Esophagus muscularis mucosa (tissue), 4 donors: ENCODE data around the gene PCDHB6.
A peak's percentile ranks its signal among the peaks of the same experiment; 100 is the strongest.

Experiments
- CTCF ChIP-seq, 3 experiments: fragments of 200-600 bp in 2 of 3; fragments of 450-650 bp in 1 of 3; sonication (generic) in 2 of 3; IDR thresholded peaks; one replicate each; pipeline ENCODE4 v1.5.1; 2017 to 2019; ENCODE audit warnings: antibody characterized with exemption in 3 of 3, mild to moderate bottlenecking in 2 of 3, moderate library complexity in 1 of 3
- EP300 ChIP-seq: sonication (generic); formaldehyde crosslinking; IDR thresholded peaks from one replicate; pipeline ENCODE4 v1.6.1; 2017; ENCODE audit warnings: antibody characterized with exemption
- POLR2A ChIP-seq: fragments of 450-650 bp; IDR thresholded peaks from one replicate; pipeline ENCODE4 v1.6.1; 2017; ENCODE audit warnings: antibody characterized with exemption, moderate library complexity, mild to moderate bottlenecking, low read depth
- POLR2AphosphoS5 ChIP-seq, 2 donors: sonication (generic); formaldehyde crosslinking; IDR thresholded peaks; one replicate each; pipeline ENCODE4 v1.6.1; 2017; ENCODE audit warnings: antibody characterized with exemption in 2 of 2

DNA sequence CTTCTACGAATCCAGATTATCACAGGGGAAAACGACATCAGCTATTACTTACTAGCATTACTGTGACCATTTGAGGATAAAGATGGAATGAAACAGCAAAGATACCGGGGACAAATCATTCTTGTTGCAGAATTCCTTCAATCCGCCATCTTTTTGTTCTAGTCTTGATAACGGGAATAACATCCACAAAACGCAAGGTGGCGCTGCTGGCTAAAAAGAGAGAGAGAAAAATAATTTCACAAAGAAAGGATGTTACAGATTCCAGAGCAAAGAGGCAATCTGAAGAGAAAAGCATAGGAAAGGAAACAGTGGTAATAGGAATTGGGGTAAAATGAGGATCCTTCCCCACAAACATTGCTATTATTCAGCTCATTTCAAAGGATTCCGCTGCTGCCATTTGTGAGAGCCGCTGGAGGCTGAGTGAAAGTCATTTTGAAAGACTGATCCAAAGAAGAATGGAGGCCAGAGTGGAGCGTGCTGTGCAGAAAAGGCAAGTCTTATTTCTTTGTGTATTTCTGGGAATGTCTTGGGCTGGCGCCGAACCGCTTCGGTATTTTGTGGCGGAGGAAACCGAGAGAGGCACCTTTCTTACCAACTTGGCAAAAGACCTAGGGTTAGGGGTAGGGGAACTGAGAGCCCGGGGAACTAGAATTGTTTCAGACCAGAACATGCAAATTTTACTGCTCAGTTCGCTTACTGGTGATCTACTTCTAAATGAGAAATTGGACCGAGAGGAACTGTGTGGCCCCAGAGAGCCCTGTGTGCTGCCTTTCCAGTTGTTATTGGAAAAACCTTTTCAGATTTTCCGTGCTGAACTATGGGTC is 22.7 kb downstream of the PCDHB6 start, which contains the start of gene PCDHB7:
- TF ChIP-seq POLR2A: no peak
- TF ChIP-seq CTCF (IDR thresholded peaks at IDR 0.05): peak in 2 of 3 experiments; percentile 31
- TF ChIP-seq POLR2AphosphoS5 (IDR thresholded peaks at IDR 0.05): no peak
- TF ChIP-seq EP300: no peak
